ENCODE results near the gene IL13RA1.

IL13RA1 gene

DNA sequence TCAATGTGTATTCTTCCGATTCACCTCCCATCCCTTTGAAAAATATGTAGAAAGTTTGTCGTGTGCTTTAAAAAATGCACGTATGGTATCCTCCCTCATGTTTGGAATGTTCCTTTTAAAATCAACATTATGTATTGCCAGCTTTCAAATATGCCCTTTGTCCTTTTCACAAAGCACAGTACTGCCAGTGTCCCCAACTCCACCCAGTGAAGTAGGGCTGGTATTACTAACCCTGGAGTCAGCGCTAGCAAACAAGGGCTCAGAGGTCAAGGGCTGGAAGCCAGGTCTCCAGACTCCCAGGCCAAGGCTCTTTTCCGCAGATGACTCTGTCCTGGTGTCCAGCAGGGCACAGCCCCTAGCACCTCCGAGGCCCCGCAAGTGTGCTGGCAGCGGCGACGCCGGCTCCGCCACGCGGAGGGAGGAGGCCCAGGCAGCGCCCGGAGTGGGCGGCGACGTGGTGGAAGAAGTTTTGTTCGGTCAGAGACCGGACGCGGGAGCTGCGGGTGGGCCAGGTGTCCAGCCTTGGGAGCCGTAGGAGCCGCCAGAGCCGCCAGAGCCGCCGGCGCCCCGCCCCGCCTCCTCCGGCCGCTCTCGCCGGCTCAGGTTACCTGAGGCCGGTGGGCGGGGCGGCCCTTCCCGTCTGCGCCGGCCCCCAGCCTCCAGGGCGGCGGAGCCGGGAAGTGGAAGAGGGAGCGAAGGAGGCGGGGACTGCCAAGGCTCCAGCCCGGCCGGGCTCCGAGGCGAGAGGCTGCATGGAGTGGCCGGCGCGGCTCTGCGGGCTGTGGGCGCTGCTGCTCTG is at the start of gene IL13RA1:
IL13RA1 (plus strand) TSS at position 720 of the 799 bp plus-strand sequence; CDS start at position 753, 33 bp downstream.
- Histone ChIP-seq H3K27me3 (replicated peaks; ENCODE audit: control insufficient read depth, insufficient read depth, low read length) (no peaks in the 10 kb centered on the region), H3K36me3 (ENCODE audit: control insufficient read depth, insufficient read depth, low read length) (no peaks in the 10 kb centered on the region), H3K4me3 (replicated peaks; ENCODE audit: low read depth, low read length) (peak within 1 kb of the TSS; percentile 45)
- TF ChIP-seq, protein P1, sequence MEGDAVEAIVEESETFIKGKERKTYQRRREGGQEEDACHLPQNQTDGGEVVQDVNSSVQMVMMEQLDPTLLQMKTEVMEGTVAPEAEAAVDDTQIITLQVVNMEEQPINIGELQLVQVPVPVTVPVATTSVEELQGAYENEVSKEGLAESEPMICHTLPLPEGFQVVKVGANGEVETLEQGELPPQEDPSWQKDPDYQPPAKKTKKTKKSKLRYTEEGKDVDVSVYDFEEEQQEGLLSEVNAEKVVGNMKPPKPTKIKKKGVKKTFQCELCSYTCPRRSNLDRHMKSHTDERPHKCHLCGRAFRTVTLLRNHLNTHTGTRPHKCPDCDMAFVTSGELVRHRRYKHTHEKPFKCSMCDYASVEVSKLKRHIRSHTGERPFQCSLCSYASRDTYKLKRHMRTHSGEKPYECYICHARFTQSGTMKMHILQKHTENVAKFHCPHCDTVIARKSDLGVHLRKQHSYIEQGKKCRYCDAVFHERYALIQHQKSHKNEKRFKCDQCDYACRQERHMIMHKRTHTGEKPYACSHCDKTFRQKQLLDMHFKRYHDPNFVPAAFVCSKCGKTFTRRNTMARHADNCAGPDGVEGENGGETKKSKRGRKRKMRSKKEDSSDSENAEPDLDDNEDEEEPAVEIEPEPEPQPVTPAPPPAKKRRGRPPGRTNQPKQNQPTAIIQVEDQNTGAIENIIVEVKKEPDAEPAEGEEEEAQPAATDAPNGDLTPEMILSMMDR (IDR thresholded peaks at IDR 0.05; ENCODE audit: insufficient read depth, low read length, poor library complexity, severe bottlenecking): no peak
- peak; percentile 62 for DNase-seq (ENCODE audit: extremely low read depth, insufficient read length)

DNA sequence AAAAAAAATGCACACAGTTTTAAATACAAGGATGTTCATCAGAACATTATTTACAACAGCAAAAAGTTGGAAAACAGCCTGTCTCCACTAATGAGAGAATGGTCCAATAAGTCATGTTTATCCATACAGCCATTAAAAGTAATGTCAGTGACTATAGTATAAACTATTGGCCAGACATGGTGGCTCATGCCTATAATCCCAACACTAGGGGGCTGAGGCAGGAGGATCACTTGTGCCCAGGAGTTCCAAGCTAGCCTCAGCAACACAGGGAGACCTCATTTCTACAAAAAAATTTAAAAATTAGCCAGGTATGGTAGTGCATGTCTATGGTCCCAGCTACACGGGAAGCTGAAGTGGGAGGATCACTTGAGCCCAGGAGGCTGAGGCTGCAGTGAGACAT is 48.1 kb upstream of the IL13RA1 start:
- Histone ChIP-seq H3K4me3 (replicated peaks; ENCODE audit: low read depth, low read length) (no peak overlapping the region), H3K36me3 (ENCODE audit: control insufficient read depth, insufficient read depth, low read length) (no peaks in the 10 kb centered on the region), H3K27me3 (replicated peaks; ENCODE audit: control insufficient read depth, insufficient read depth, low read length) (no peaks in the 10 kb centered on the region)
- TF ChIP-seq, protein P1 (IDR thresholded peaks at IDR 0.05; ENCODE audit: insufficient read depth, low read length, poor library complexity, severe bottlenecking): peak; percentile 5
- DNase-seq (ENCODE audit: extremely low read depth, insufficient read length): no peak

DNA sequence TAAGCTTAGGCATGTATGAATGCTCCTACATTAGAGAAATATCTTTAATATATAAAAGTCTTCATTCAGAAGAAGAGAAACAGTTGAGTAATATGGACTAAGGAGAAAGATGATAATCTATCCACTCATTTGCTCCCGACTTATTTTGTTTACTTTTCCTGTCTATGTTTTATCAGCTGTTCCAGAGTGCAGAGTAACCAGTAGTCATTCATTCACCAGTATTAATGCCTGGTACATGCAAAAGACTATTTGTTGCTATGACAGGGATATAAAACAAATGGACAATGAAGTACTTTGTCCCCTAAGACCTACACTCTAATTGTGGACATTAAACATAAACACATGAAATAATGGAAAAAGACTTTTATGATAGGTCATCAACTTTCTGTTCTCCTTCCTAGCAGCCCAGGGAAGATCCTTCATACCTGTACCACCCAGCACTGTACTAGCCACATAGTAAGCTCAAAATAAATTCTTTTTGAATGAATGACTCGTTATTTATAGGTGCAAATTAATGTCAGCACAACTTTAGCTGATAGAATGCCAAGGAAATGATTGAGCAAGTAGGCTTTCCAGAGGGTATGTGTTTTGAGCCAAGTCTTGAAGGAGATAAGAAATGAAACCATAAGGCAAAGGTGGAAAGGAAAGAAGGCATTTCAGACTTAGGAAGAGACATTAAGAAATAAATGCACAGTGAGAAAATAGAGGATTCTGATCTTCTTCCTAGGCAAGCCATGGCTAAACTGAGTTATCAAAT is 45.0 kb upstream of the IL13RA1 start:
- Histone ChIP-seq H3K4me3 (replicated peaks; ENCODE audit: low read depth, low read length) (no peak overlapping the region), H3K27me3 (replicated peaks; ENCODE audit: control insufficient read depth, insufficient read depth, low read length) (no peaks in the 10 kb centered on the region), H3K36me3 (ENCODE audit: control insufficient read depth, insufficient read depth, low read length) (no peaks in the 10 kb centered on the region)
- no peak for DNase-seq (ENCODE audit: extremely low read depth, insufficient read length)
- TF ChIP-seq, protein P1 (IDR thresholded peaks at IDR 0.05; ENCODE audit: insufficient read depth, low read length, poor library complexity, severe bottlenecking): no peak

DNA sequence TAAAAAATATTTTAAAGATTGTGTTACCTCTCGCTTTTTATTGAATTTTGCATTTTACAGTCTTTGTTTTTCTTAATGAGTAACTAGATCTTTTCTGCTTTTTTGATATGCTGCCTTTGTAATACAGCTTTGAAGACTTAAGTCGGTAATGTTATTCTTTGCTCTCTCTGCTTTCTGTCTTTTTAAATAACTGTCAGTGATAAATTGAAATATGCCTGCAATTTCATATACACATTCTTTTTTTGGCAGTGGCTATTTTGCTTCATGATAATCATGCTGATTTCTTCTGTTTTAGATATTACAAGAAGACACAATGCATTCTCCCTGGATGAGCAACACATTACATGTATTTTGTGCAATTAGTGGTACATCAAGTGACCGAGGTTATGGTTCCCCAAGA is 42.0 kb upstream of the IL13RA1 start:
- Histone ChIP-seq H3K4me3 (replicated peaks; ENCODE audit: low read depth, low read length) (no peak overlapping the region), H3K36me3 (ENCODE audit: control insufficient read depth, insufficient read depth, low read length) (no peaks in the 10 kb centered on the region), H3K27me3 (replicated peaks; ENCODE audit: control insufficient read depth, insufficient read depth, low read length) (no peaks in the 10 kb centered on the region)
- TF ChIP-seq, protein P1 (IDR thresholded peaks at IDR 0.05; ENCODE audit: insufficient read depth, low read length, poor library complexity, severe bottlenecking): no peak
- no peak for DNase-seq (ENCODE audit: extremely low read depth, insufficient read length)

DNA sequence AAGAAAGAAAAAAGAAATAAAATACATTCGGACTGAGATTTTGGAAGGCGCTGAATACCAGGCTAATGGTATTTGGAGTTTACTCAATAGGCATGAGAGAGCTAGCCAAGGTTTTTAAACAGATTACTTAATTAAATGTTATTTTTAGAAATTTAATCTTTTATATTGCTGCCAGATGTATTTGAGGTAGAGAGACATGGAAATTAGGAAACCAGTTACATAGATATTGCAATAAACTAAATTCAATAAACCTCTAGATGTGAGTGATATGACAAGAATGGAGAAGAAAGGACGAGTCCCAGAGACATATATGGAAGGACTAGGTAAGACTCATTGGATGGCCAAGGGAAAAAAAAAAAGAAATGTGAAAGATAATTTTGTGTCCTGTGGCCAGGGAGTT is 38.5 kb upstream of the IL13RA1 start:
- Histone ChIP-seq H3K36me3 (ENCODE audit: control insufficient read depth, insufficient read depth, low read length) (no peaks in the 10 kb centered on the region), H3K4me3 (replicated peaks; ENCODE audit: low read depth, low read length) (no peak overlapping the region), H3K27me3 (replicated peaks; ENCODE audit: control insufficient read depth, insufficient read depth, low read length) (no peaks in the 10 kb centered on the region)
- TF ChIP-seq, protein P1 (IDR thresholded peaks at IDR 0.05; ENCODE audit: insufficient read depth, low read length, poor library complexity, severe bottlenecking): no peak
- no peak for DNase-seq (ENCODE audit: extremely low read depth, insufficient read length)
